ENCODE measurements around the gene LIMD2. TPM values are rescaled to one million over a fixed set of nuclear protein-coding genes. Genes with fewer than 3 reads are reported as not detected.
A peak's percentile ranks its signal among the peaks of the same experiment; 100 is the strongest.

Gene LIMD2
- total RNA-seq, 1 experiment from 2014 or later = 15.3 TPM

DNA sequence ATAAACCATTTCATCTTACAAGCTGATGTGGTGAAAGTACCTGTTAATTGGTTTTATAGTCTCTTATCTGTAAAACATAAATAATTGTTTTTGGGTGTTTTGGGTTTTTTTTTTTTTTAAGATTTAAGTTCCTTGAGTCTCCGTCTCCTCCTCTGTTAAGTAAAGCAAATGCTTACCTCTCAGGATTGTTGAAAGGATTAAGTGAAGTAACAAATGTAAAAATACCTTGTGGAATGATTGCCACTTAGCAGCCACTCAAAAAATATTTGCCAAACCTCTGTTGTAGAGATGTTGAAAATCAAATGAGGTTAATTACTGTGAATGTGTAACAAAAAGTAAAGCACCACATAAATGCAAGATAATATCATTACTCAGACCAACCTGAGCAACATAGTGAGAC lies 19.2 kb downstream of the LIMD2 start:
- H3K27me3 ChIP-seq (ENCODE audit: control insufficient read depth, insufficient read depth, low read length) = no peaks in the 10 kb centered on the region

DNA sequence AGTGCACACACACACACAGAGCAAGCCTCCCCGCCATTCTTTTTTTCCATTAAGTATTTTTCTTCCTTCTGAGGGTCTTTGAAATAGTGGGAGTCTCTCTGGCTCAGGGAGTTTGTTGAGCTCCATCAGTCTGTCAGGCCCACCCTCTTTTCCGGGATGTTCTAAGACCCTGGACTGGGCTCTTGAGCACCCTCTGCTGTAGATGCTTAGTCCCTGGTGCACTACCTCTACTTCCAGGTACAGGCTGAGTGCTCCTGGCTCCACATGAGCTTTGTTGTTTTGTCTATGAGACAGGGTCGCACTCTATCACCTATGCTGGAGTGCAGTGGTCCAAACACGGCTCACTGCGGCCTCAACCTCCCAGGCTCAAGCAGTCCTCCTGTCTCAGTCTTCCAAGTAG lies 20.7 kb downstream of the LIMD2 start:
- ATAC-seq = no peak
- POLR2A ChIA-PET = no interaction called here

More for the DNA sequence above, 19.2 kb downstream of the LIMD2 start:
- H3K36me3 ChIP-seq (ENCODE audit: control insufficient read depth, insufficient read depth, low read length) = no peaks in the 10 kb centered on the region; the same call in 1 of the 2 replicates
- peaks cover 4% of the 10 kb centered on the region for H3K4me1 ChIP-seq (ENCODE audit: control insufficient read depth, insufficient read depth, low read length)
- ChIA-PET CTCF (no interaction called here), POLR2A (no interaction called here)
- H3K4me3 ChIP-seq (ENCODE audit: low read depth in 2 of 2, low read length in 2 of 2) = no peak overlapping the region
- BruUV-seq (replicated peaks) = no TSS peak
- TF ChIP-seq, protein P1, sequence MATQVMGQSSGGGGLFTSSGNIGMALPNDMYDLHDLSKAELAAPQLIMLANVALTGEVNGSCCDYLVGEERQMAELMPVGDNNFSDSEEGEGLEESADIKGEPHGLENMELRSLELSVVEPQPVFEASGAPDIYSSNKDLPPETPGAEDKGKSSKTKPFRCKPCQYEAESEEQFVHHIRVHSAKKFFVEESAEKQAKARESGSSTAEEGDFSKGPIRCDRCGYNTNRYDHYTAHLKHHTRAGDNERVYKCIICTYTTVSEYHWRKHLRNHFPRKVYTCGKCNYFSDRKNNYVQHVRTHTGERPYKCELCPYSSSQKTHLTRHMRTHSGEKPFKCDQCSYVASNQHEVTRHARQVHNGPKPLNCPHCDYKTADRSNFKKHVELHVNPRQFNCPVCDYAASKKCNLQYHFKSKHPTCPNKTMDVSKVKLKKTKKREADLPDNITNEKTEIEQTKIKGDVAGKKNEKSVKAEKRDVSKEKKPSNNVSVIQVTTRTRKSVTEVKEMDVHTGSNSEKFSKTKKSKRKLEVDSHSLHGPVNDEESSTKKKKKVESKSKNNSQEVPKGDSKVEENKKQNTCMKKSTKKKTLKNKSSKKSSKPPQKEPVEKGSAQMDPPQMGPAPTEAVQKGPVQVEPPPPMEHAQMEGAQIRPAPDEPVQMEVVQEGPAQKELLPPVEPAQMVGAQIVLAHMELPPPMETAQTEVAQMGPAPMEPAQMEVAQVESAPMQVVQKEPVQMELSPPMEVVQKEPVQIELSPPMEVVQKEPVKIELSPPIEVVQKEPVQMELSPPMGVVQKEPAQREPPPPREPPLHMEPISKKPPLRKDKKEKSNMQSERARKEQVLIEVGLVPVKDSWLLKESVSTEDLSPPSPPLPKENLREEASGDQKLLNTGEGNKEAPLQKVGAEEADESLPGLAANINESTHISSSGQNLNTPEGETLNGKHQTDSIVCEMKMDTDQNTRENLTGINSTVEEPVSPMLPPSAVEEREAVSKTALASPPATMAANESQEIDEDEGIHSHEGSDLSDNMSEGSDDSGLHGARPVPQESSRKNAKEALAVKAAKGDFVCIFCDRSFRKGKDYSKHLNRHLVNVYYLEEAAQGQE (IDR thresholded peaks at IDR 0.05; ENCODE audit: insufficient read depth in 1 of 2, low read depth in 2 of 2, low read length in 1 of 2) = no peak
- no peak for TF ChIP-seq POLR2AphosphoS5 (IDR thresholded peaks at IDR 0.05; ENCODE audit: low read depth, low read length)
- TF ChIP-seq, protein P2, sequence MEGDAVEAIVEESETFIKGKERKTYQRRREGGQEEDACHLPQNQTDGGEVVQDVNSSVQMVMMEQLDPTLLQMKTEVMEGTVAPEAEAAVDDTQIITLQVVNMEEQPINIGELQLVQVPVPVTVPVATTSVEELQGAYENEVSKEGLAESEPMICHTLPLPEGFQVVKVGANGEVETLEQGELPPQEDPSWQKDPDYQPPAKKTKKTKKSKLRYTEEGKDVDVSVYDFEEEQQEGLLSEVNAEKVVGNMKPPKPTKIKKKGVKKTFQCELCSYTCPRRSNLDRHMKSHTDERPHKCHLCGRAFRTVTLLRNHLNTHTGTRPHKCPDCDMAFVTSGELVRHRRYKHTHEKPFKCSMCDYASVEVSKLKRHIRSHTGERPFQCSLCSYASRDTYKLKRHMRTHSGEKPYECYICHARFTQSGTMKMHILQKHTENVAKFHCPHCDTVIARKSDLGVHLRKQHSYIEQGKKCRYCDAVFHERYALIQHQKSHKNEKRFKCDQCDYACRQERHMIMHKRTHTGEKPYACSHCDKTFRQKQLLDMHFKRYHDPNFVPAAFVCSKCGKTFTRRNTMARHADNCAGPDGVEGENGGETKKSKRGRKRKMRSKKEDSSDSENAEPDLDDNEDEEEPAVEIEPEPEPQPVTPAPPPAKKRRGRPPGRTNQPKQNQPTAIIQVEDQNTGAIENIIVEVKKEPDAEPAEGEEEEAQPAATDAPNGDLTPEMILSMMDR (IDR thresholded peaks at IDR 0.05) = no peak
- TF ChIP-seq SIN3A (IDR thresholded peaks at IDR 0.05; ENCODE audit: borderline replicate concordance, insufficient read depth, low read depth, low read length) = no peak
- TF ChIP-seq TCF7L2 (IDR thresholded peaks at IDR 0.05; ENCODE audit: low read depth, low read length) = no peak
- no peak overlapping the region for H3K27ac ChIP-seq (ENCODE audit: low read length)
- DNase-seq (ENCODE audit: low read depth, low spot score) (no peak), ATAC-seq (no peak)
- in situ Hi-C loops (cut with HindIII; ENCODE audit: low pct_unique_long_range_greater_than_20kb, low sequenced_read_pairs) = no loop called here
- intact Hi-C loops (cut with micrococcal nuclease; ENCODE audit: unreplicated experiment) = no loop called here
- no peaks in the 10 kb centered on the region for H3K9me3 ChIP-seq (ENCODE audit: control insufficient read depth, insufficient read depth, low read depth, low read length)

More for the DNA sequence above, 20.7 kb downstream of the LIMD2 start:
- Histone ChIP-seq H3K27ac (ENCODE audit: low read length) (no peak overlapping the region), H3K4me1 (ENCODE audit: control insufficient read depth, insufficient read depth, low read length) (peaks cover 10% of the 10 kb centered on the region), H3K36me3 (ENCODE audit: control insufficient read depth, insufficient read depth, low read length) (no peaks in the 10 kb centered on the region; the same call in 1 of the 2 replicates), H3K27me3 (ENCODE audit: control insufficient read depth, insufficient read depth, low read length) (no peaks in the 10 kb centered on the region), H3K4me3 (ENCODE audit: low read depth in 2 of 2, low read length in 2 of 2) (no peak overlapping the region), H3K9me3 (ENCODE audit: control insufficient read depth, insufficient read depth, low read depth, low read length) (no peaks in the 10 kb centered on the region)
- no TSS peak for BruUV-seq (replicated peaks)
- intact Hi-C loops (cut with micrococcal nuclease; ENCODE audit: unreplicated experiment) (no loop called here), in situ Hi-C loops (cut with HindIII; ENCODE audit: low pct_unique_long_range_greater_than_20kb, low sequenced_read_pairs) (no loop called here)
- DNase-seq (ENCODE audit: low read depth, low spot score) = no peak
- TF ChIP-seq, protein P2 (IDR thresholded peaks at IDR 0.05) = 0 out of 2 replicates have a peak, but pooled peaks have one; percentile 15
- no peak for TF ChIP-seq POLR2AphosphoS5 (IDR thresholded peaks at IDR 0.05; ENCODE audit: low read depth, low read length)
- CTCF ChIA-PET = no interaction called here

Data from Panc1 (cell line).